K562 (cell line): ENCODE data around the gene SYNPR. TPM values are rescaled to one million over a fixed set of nuclear protein-coding genes. Genes with fewer than 3 reads are reported as not detected.

Experiments
- ATAC-seq: fragments of 200-7000 bp; cut with Tn5 transposase; 3 replicates; pipeline ENCODE4 v1.9.1; 2020; ENCODE audit warnings: moderate library complexity
- BruUV-seq: library from RNA; stranded (reverse); fragments of 400-500 nt; replicated peaks from 2 replicates; lab custom pipeline; 2021; lab: Mats Ljungman, UMichigan
- CTCF ChIA-PET: fragments of 300-600 bp; formaldehyde crosslinking; extraction: SDS; loops from one replicate; lab custom pipeline; 2021; ENCODE audit warnings: low intra/inter-chr PET ratio; lab: Yijun Ruan, JAX
- POLR2A ChIA-PET: fragments of 300-600, 350-650 bp; sonication (Branson Sonifier 250); formaldehyde crosslinking; extraction: SDS; loops from one replicate; lab custom pipeline; 2021; ENCODE audit warnings: antibody characterized with exemption, inconsistent platforms; lab: Yijun Ruan, JAX
- DNase-seq, 4 experiments: peaks; one replicate each; pipeline versions ENCODE4 v3.0.0 to v3.0.0-alpha.2; 2011 to 2018; ENCODE audit warnings: low spot score in 3 of 4, mixed read lengths in 3 of 4; ENCODE audit errors: extremely low read depth in 1 of 4
- FAIRE-seq: peaks from 2 replicates; lab custom pipeline; 2011; peaks lifted over from hg19 to GRCh38; lab: Jason Lieb, UNC
- H2AFZ ChIP-seq: 2 replicates; pipeline ENCODE4 v1.6.0; 2011; ENCODE audit warnings: low read depth, low read length, control low read depth, inconsistent platforms
- H3K27ac ChIP-seq: fragments of 200-600 bp; 3 replicates; pipeline ENCODE4 v1.8.0; 2011; ENCODE audit warnings: low read depth, mild to moderate bottlenecking, control low read depth, inconsistent platforms, low read length, moderate library complexity, mixed read lengths; ENCODE audit errors: extremely low read depth
- H3K27me3 ChIP-seq, 2 experiments: fragments of 300-600 bp in 1 of 2; 2 replicates in 1 of 2; 3 replicates in 1 of 2; pipeline versions ENCODE4 v1.6.0 to v1.8.0; 2011; ENCODE audit warnings: inconsistent platforms in 2 of 2, low read length in 2 of 2, mild to moderate bottlenecking in 1 of 2, mixed read lengths in 1 of 2, moderate library complexity in 1 of 2; ENCODE audit not compliant: control insufficient read depth in 2 of 2, insufficient read depth in 2 of 2
- H3K36me3 ChIP-seq: fragments of 300-600 bp; 3 replicates; pipeline ENCODE4 v1.8.0; 2011; ENCODE audit warnings: mild to moderate bottlenecking, low read length, inconsistent platforms; ENCODE audit not compliant: control insufficient read depth, insufficient read depth
- H3K4me1 ChIP-seq, 2 experiments: fragments of 200-600 bp in 1 of 2; replicated peaks in 1 of 2; 2 replicates in 1 of 2; 3 replicates in 1 of 2; pipeline versions ENCODE4 v1.5.1 to v1.8.0; 2011; ENCODE audit warnings: inconsistent platforms in 2 of 2, low read length in 2 of 2, mild to moderate bottlenecking in 1 of 2, mixed read lengths in 1 of 2, moderate library complexity in 1 of 2; ENCODE audit not compliant: control insufficient read depth in 2 of 2, insufficient read depth in 2 of 2
- H3K4me2 ChIP-seq: 2 replicates; pipeline ENCODE4 v1.6.1; 2011; ENCODE audit warnings: low read length, control low read depth, inconsistent platforms, mixed read lengths; ENCODE audit not compliant: insufficient read depth
- H3K4me3 ChIP-seq: fragments of 200-600 bp; sonication (generic), shearing (Covaris generic); 2 replicates; pipeline ENCODE4 v1.5.1; 2016; ENCODE audit warnings: control low read depth, inconsistent platforms
- H3K79me2 ChIP-seq: fragments of 200-600 bp; 3 replicates; pipeline ENCODE4 v1.8.0; 2011; ENCODE audit warnings: low read length, inconsistent platforms; ENCODE audit not compliant: control insufficient read depth, insufficient read depth
- H3K9ac ChIP-seq, 2 experiments: 2 replicates each; pipeline versions ENCODE4 v1.6.0 to v1.6.1; 2011; ENCODE audit warnings: low read depth in 2 of 2, low read length in 2 of 2, control low read depth in 1 of 2, inconsistent platforms in 1 of 2, mild to moderate bottlenecking in 1 of 2, mixed read lengths in 1 of 2; ENCODE audit not compliant: insufficient read depth in 1 of 2
- H3K9me1 ChIP-seq: one replicate; pipeline ENCODE4 v1.6.0; 2011; ENCODE audit warnings: inconsistent platforms, mild to moderate bottlenecking, low read length, moderate library complexity; ENCODE audit not compliant: control insufficient read depth, insufficient read depth
- H3K9me3 ChIP-seq: replicated peaks from 2 replicates; pipeline ENCODE4 v1.5.1; 2011; ENCODE audit warnings: low read depth, low read length, inconsistent platforms; ENCODE audit not compliant: control insufficient read depth, insufficient read depth
- H4K20me1 ChIP-seq: replicated peaks from 2 replicates; pipeline ENCODE4 v1.6.1; 2011; ENCODE audit warnings: low read length, inconsistent platforms, mixed read lengths; ENCODE audit not compliant: control insufficient read depth, insufficient read depth
- ATF2 ChIP-seq: sonication (generic); formaldehyde crosslinking; IDR thresholded peaks from 2 replicates; pipeline ENCODE4 v1.8.1; 2022; ENCODE audit warnings: missing genetic modification reagents
- RNF2 ChIP-seq: sonication (generic); IDR thresholded peaks from 2 replicates; pipeline ENCODE4 v1.6.1; 2016
- SMARCA4 ChIP-seq: fragments of 450-650 bp; IDR thresholded peaks from 2 replicates; pipeline ENCODE4 v1.6.1; 2016
- THRAP3 ChIP-seq: fragments of 450-650 bp; IDR thresholded peaks from 2 replicates; pipeline ENCODE4 v1.6.1; 2016; ENCODE audit warnings: mild to moderate bottlenecking, inconsistent platforms, borderline replicate concordance
- USF1 ChIP-seq: sonication (generic); formaldehyde crosslinking; IDR thresholded peaks from 2 replicates; pipeline ENCODE4 v1.9.0; 2022; ENCODE audit warnings: mild to moderate bottlenecking, missing genetic modification reagents
- ZBTB2 ChIP-seq: fragments of 450-650 bp; IDR thresholded peaks from 2 replicates; pipeline ENCODE4 v1.6.1; 2016; ENCODE audit warnings: antibody characterized with exemption
- ZBTB40 ChIP-seq, 2 experiments: fragments of 450-650 bp in 1 of 2; sonication (generic) in 1 of 2; formaldehyde crosslinking in 1 of 2; IDR thresholded peaks; 2 replicates each; pipeline versions ENCODE4 v1.7.1 to v1.9.0; 2016 to 2022; ENCODE audit warnings: inconsistent platforms in 1 of 2, mild to moderate bottlenecking in 1 of 2, missing genetic modification reagents in 1 of 2
- ZFP36 ChIP-seq: fragments of 150-350 bp; IDR thresholded peaks from 2 replicates; pipeline ENCODE4 v1.6.1; 2018; ENCODE audit warnings: low read length, low read depth; ENCODE audit not compliant: partially characterized antibody
- ZNF3 ChIP-seq: fragments of 250-450 bp; sonication (Bioruptor Pico); IDR thresholded peaks from 2 replicates; pipeline ENCODE4 v1.5.0; 2021; ENCODE audit warnings: mild to moderate bottlenecking, moderate library complexity
- WGBS: fragments of 100-300 bp; shearing (Covaris generic); methylation state at CpG from one replicate; pipeline ENCODE4 v1.1.6; 2016; ENCODE audit warnings: low coverage, mixed read lengths; ENCODE audit not compliant: insufficient coverage; ENCODE audit errors: missing lambda C conversion rate; 5-methylcytosine and 5-hydroxymethylcytosine counted together
- in situ Hi-C: fragments of 300-500 bp; cut with MboI; formaldehyde crosslinking; loops from 4 replicates; pipeline ENCODE4 v1.15.0; 2018; ENCODE audit warnings: inconsistent platforms, mixed read lengths
- intact Hi-C: fragments of 100-400 bp; cut with micrococcal nuclease; formaldehyde crosslinking; loops from 2 replicates; pipeline ENCODE4 v1.14.2; 2022
- polyA plus RNA-seq, 8 experiments: library from polyadenylated mRNA; depleted of rRNA in 4 of 8; stranded (reverse) in 5 of 8; unstranded in 3 of 8; fragments of >200 nt; fragmentation: Nextera tagmentation in 2 of 8; fragmentation: Illumina TruSeq in 1 of 8; extraction: Ambion mirVana in 2 of 8; extraction: Trizol in 1 of 8; gene quantifications; 2 replicates each; pipeline versions ENCODE4 v1.2.1 to v1.2.3, GENCODE V29; 2011 to 2014; ENCODE audit warnings: inconsistent platforms in 1 of 8, missing spikeins in 1 of 8
- total RNA-seq, 7 experiments: library from RNA; depleted of rRNA in 6 of 7; stranded (reverse); fragments of >200 nt in 6 of 7; fragmentation: Illumina TruSeq in 2 of 7; extraction: Trizol in 2 of 7; gene quantifications; 2 replicates each; pipeline versions ENCODE4 v1.2.1 to v1.2.3, GENCODE V29; 2011 to 2021; ENCODE audit warnings: low replicate concordance in 1 of 7

The SYNPR gene
- total and polyA plus RNA-seq, 9 of the 15 experiments (the other 6 are each of a cell fraction or from before 2014, with no cell fraction given), result not detected

GRCh38 chr3:63400246-63400860 lies 122.2 kb downstream of the SYNPR start:
- no peaks in the 10 kb centered on the region for H3K9me1 ChIP-seq
- H3K27me3 ChIP-seq, result no peaks in the 10 kb centered on the region
- no TSS peak for BruUV-seq
- H4K20me1 ChIP-seq, result no peaks in the 10 kb centered on the region
- H3K4me3 ChIP-seq, result no peak overlapping the region
- 0% methylated on average over 6 of the region's 6 CpGs for WGBS
- DNase-seq, result no peak
- no peaks in the 10 kb centered on the region for H3K79me2 ChIP-seq
- H3K4me1 ChIP-seq, result no peaks in the 10 kb centered on the region
- ChIA-PET POLR2A (interaction anchor here (1.1 kb wide), 1 partner anchor 29 kb away, joined by 3 read pairs; no protein-coding TSS in a partner anchor), CTCF (no interaction called here)
- no peak overlapping the region for H2AFZ ChIP-seq
- FAIRE-seq, result no peak
- no peaks in the 10 kb centered on the region for H3K36me3 ChIP-seq
- ATAC-seq, result no peak
- H3K4me2 ChIP-seq, result no peak overlapping the region
- no peak overlapping the region for H3K27ac ChIP-seq
- H3K9ac ChIP-seq, result no peak overlapping the region
- intact Hi-C loops, result no loop called here
- in situ Hi-C loops, result no loop called here
- H3K9me3 ChIP-seq, result no peaks in the 10 kb centered on the region
- no peak for TF ChIP-seq ZNF3
- no peak for TF ChIP-seq ZBTB2
- TF ChIP-seq ZFP36, result no peak
- no peak for TF ChIP-seq SMARCA4
- TF ChIP-seq ZBTB40 (IDR thresholded peaks at IDR 0.05), result no peak
- TF ChIP-seq ZBTB40 (CRISPR knock-in tag; IDR thresholded peaks at IDR 0.05), result no peak
- no peak for TF ChIP-seq USF1 (CRISPR knock-in tag)
- TF ChIP-seq RNF2, result no peak
- no peak for TF ChIP-seq ATF2 (CRISPR knock-in tag)
- no peak for TF ChIP-seq THRAP3
